Neural progenitor cell (in vitro differentiated cells): ENCODE results near the gene GFOD1.

Experiments
- CTCF ChIP-seq: fragments of 200-600 bp; sonication (generic); IDR thresholded peaks from 2 replicates; pipeline ENCODE4 v1.5.1; 2017; ENCODE audit warnings: antibody characterized with exemption, mild to moderate bottlenecking
- EZH2 ChIP-seq: fragments of 200-600 bp; sonication (generic); IDR thresholded peaks from 2 replicates; pipeline ENCODE4 v1.6.1; 2017; ENCODE audit warnings: antibody characterized with exemption, mild to moderate bottlenecking, moderate library complexity

DNA sequence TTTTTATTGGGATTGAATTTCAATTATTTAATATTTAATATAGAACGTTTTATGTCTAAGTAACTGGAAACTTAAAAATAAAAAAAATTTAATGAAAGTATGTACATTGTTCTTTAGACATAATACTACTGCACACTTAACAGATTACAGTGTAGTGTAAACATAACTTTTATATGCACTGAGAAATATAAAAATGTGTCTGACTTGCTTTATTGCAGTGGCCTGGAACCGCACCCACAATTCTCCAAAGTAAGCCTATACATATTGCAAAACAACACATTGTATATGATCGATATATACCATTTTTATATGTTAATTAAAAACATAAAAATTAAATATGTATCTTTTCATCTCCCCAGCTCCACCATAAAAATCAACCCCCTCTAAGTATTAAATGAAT lies 42.8 kb downstream of the GFOD1 start:
- TF ChIP-seq CTCF (no peak), EZH2 (no peak)
